Measurements from ENCODE around the gene PAFAH1B1. TPM values are rescaled to one million over a fixed set of nuclear protein-coding genes. Genes with fewer than 3 reads are reported as not detected.

Gene PAFAH1B1
- total RNA-seq, 1 donor from 2014 or later = 130 TPM

DNA sequence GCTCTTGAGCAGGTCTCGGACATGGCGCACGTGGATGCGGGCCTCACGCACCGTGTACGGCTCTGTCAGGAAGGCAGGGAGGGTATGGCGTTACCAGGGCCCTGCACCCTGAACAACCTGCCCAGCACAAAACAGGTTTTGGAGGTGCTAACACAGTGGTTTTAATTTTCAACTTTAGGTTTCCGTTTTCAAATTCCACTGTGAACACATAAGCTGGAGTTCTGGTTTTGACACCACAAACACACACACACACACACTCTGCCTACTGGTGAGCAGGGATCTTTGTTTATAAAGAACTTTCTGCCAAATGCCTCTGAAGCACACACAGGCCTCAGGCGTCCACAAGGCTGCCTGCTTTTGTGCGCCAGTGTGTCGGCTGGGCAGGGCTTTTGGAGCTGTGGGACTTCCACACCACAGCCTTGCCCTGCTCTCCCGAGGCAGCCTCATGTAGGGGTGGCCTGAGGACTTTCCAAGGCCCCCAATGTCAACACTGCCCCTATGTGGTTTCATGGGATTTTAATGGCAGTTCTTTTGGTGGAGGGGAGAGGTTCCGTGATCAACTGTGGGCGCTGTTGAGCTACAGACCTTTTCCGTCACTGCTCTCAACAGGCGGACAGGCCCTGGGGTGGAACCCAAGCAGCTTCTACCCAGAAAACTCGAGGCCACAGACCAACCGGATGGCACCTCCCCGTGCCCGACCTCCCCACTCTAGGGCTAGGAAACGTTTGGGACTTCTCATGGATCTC lies 108.7 kb downstream of the PAFAH1B1 start:
- peaks cover 5% of the 10 kb centered on the region for H3K4me1 Mint-ChIP-seq
- H3K36me3 Mint-ChIP-seq (ENCODE audit: low read depth) = no peaks in the 10 kb centered on the region
- H3K27ac Mint-ChIP-seq (ENCODE audit: unreplicated experiment) = no peak overlapping the region
- DNase-seq (ENCODE audit: low read depth, low spot score) = no peak
- H3K4me3 Mint-ChIP-seq = no peak overlapping the region
- TF ChIP-seq, protein P1, sequence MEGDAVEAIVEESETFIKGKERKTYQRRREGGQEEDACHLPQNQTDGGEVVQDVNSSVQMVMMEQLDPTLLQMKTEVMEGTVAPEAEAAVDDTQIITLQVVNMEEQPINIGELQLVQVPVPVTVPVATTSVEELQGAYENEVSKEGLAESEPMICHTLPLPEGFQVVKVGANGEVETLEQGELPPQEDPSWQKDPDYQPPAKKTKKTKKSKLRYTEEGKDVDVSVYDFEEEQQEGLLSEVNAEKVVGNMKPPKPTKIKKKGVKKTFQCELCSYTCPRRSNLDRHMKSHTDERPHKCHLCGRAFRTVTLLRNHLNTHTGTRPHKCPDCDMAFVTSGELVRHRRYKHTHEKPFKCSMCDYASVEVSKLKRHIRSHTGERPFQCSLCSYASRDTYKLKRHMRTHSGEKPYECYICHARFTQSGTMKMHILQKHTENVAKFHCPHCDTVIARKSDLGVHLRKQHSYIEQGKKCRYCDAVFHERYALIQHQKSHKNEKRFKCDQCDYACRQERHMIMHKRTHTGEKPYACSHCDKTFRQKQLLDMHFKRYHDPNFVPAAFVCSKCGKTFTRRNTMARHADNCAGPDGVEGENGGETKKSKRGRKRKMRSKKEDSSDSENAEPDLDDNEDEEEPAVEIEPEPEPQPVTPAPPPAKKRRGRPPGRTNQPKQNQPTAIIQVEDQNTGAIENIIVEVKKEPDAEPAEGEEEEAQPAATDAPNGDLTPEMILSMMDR (conservative IDR thresholded peaks at IDR 0.05) = no peak
- no peaks in the 10 kb centered on the region for H3K27me3 Mint-ChIP-seq (ENCODE audit: low read depth)
- H3K9me3 Mint-ChIP-seq = no peaks in the 10 kb centered on the region

DNA sequence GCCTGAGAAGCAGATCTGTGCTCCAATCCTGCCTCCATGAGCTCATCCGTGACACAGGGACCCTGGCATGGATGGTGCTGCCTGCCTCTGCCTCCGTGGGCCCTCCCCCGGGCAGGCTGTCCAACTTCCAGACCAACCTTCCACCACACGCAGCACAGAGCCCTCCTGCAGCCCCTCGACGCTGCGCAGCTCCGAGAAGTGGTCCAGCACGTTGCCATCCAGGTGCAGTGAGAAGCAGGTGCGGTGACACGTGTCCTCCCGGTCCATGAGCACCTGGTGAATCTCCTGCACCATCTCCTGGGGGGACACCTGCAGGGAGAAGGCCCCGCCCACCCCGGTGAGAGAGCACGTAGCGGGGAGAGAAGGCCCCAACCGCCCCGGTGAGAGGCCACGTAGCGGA lies 109.7 kb downstream of the PAFAH1B1 start:
- Mint-ChIP-seq H3K4me1 (peaks cover 5% of the 10 kb centered on the region), H3K4me3 (no peak overlapping the region), H3K9me3 (no peaks in the 10 kb centered on the region), H3K27ac (ENCODE audit: unreplicated experiment) (no peak overlapping the region), H3K36me3 (ENCODE audit: low read depth) (no peaks in the 10 kb centered on the region), H3K27me3 (ENCODE audit: low read depth) (no peaks in the 10 kb centered on the region)
- DNase-seq (ENCODE audit: low read depth, low spot score) = no peak
- TF ChIP-seq, protein P1 (conservative IDR thresholded peaks at IDR 0.05) = no peak

DNA sequence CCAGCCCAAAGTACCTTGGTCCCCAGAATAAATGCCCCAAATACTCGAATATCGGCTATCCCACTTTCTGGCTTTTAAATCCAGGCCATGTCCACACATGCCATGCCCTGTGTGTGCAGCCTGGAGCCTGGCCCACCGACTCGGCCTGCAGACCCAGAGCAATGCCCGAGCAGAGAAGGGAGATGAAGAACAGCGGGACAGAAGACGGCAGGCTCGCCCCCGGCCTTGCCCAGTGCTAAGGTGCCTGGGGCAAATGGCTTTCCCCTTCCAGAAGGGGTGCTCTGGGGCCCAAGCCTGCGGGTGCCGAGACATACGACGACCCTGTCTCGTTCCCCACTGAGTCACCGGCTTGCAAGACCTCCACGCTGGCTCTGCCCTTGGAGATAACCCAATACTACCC lies 110.2 kb downstream of the PAFAH1B1 start:
- H3K9me3 Mint-ChIP-seq = no peaks in the 10 kb centered on the region
- no peaks in the 10 kb centered on the region for H3K36me3 Mint-ChIP-seq (ENCODE audit: low read depth)
- H3K27ac Mint-ChIP-seq (ENCODE audit: unreplicated experiment) = no peak overlapping the region
- DNase-seq (ENCODE audit: low read depth, low spot score) = no peak
- no peaks in the 10 kb centered on the region for H3K27me3 Mint-ChIP-seq (ENCODE audit: low read depth)
- TF ChIP-seq, protein P1 (conservative IDR thresholded peaks at IDR 0.05) = no peak
- no peak overlapping the region for H3K4me3 Mint-ChIP-seq
- H3K4me1 Mint-ChIP-seq = peaks cover 5% of the 10 kb centered on the region

DNA sequence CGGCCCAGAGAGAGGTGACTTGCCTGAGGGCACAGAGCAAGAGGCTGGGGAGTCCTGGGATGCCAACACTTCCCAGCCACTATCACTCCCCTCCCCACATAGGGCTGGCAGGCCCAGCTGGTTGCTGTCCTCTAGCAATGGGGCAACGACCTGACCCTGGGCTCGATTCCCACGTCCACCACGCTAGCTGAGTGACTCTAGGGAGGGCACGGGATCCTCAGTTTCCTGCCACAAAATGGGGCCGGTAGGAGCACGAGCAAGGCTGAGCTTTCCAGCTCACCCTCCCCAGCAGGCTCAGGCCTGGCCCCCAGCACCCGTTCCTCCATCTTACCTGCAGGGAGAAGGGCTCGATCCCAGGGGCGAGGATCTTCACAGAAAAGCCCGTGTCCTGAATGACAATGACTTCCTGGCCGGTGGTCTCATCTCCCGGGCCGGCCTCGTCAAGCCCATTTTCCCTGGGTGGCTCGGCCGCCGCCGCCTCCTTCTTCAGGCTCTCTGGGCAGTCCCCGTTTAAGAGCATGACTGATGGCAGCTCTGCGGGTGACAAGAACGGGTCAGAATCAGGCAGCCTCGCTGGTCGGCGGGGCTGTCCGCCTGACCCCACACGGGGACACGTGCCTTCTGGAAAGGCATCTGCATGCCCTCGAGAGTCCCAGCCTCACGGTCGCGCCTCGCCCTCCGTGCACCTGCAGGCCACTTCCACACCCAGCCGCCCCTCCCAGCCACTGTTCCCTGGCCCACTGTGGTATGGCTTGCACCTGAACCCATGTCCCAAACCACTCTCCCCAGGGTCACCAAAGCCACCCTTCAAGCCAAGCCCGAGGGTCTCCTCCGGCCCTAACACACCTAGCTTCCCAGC lies 110.8 kb downstream of the PAFAH1B1 start:
- DNase-seq (ENCODE audit: low read depth, low spot score) = no peak
- Mint-ChIP-seq H3K9me3 (no peaks in the 10 kb centered on the region), H3K4me3 (no peak overlapping the region), H3K27ac (ENCODE audit: unreplicated experiment) (no peak overlapping the region), H3K36me3 (ENCODE audit: low read depth) (no peaks in the 10 kb centered on the region), H3K27me3 (ENCODE audit: low read depth) (no peaks in the 10 kb centered on the region), H3K4me1 (peaks cover 11% of the 10 kb centered on the region)
- TF ChIP-seq, protein P1 (conservative IDR thresholded peaks at IDR 0.05) = no peak

DNA sequence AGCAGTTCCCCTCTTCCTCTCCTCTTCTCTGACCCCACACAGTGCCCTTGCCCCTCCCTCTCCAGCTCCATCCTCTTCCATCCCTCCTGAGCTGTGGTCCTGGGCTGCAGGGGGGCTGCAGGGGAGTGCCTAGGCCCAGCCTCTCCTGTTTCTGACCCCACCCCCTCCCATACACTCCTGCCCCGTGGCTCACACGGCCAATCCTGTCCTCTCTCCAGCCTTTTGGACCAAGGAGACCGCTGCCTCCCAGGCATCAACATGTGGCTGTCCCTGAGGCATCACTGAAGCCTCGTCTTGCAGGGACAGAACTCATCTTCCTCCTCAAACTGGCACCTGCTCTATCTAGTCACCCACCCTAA lies 111.4 kb downstream of the PAFAH1B1 start:
- peaks cover 17% of the 10 kb centered on the region for H3K4me1 Mint-ChIP-seq
- no peaks in the 10 kb centered on the region for H3K36me3 Mint-ChIP-seq (ENCODE audit: low read depth)
- TF ChIP-seq, protein P1 (conservative IDR thresholded peaks at IDR 0.05) = no peak
- DNase-seq (ENCODE audit: low read depth, low spot score) = no peak
- no peak overlapping the region for H3K4me3 Mint-ChIP-seq
- no peaks in the 10 kb centered on the region for H3K9me3 Mint-ChIP-seq
- H3K27me3 Mint-ChIP-seq (ENCODE audit: low read depth) = no peaks in the 10 kb centered on the region
- H3K27ac Mint-ChIP-seq (ENCODE audit: unreplicated experiment) = no peak overlapping the region

All from neural crest cell (in vitro differentiated cells).